Liver (tissue), 3 donors: ENCODE data around the gene TCF7L2.

Experiments used
- ATF3 ChIP-seq: IDR thresholded peaks from 2 replicates; pipeline ENCODE4 v1.6.1; 2016; ENCODE audit warnings: antibody characterized with exemption
- CTCF ChIP-seq: fragments of 150-350 bp; IDR thresholded peaks from 2 replicates; pipeline ENCODE4 v1.5.1; 2017; ENCODE audit warnings: improper control_type of control experiment, low read depth, low read length; ENCODE audit not compliant: missing input control
- FOXA1 ChIP-seq: IDR thresholded peaks from 2 replicates; pipeline ENCODE4 v1.6.1; 2016; ENCODE audit warnings: antibody characterized with exemption
- GABPA ChIP-seq, 2 donors: IDR thresholded peaks in 1 of 2; conservative IDR thresholded peaks in 1 of 2; 2 replicates each; pipeline ENCODE4 v1.6.1; 2016; ENCODE audit warnings: antibody characterized with exemption in 2 of 2, mild to moderate bottlenecking in 1 of 2, moderate library complexity in 1 of 2
- JUND ChIP-seq, 2 donors: IDR thresholded peaks; 2 replicates each; pipeline ENCODE4 v1.6.1; 2016; ENCODE audit warnings: antibody characterized with exemption in 2 of 2
- MAX ChIP-seq: IDR thresholded peaks from 2 replicates; pipeline ENCODE4 v1.6.1; 2016; ENCODE audit warnings: antibody characterized with exemption
- RAD21 ChIP-seq, 2 donors: IDR thresholded peaks; 2 replicates each; pipeline ENCODE4 v1.6.1; 2016; ENCODE audit warnings: antibody characterized with exemption in 2 of 2, mild to moderate bottlenecking in 2 of 2
- REST ChIP-seq: IDR thresholded peaks from 2 replicates; pipeline ENCODE4 v1.6.1; 2016; ENCODE audit warnings: antibody characterized with exemption, mild to moderate bottlenecking
- TAF1 ChIP-seq: conservative IDR thresholded peaks from 2 replicates; pipeline ENCODE4 v1.6.1; 2016; ENCODE audit warnings: antibody characterized with exemption, mild to moderate bottlenecking
- YY1 ChIP-seq: IDR thresholded peaks from 2 replicates; pipeline ENCODE4 v1.6.1; 2016; ENCODE audit warnings: antibody characterized with exemption, mild to moderate bottlenecking
- donor health status: healthy.
- donor health status: healthy.

- TF ChIP-seq REST (no peak), MAX (no peak), CTCF (no peak), TAF1 (no peak), JUND (IDR thresholded peaks at IDR 0.05) (no peak), RAD21 (IDR thresholded peaks at IDR 0.05) (peak in 1 of 2 donors; percentile 41), GABPA (IDR thresholded peaks at IDR 0.05 in 1 of 2, conservative IDR thresholded peaks at IDR 0.05 in 1 of 2) (no peak), FOXA1 (no peak), YY1 (no peak), ATF3 (no peak)
Observed at GRCh38 chr10:112973805-112974204, 23.8 kb downstream of the TCF7L2 start.
